A549 (cell line): ENCODE results near the gene WASF3. TPM values are rescaled to one million over a fixed set of nuclear protein-coding genes. Genes with fewer than 3 reads are reported as not detected.

ENCODE experiments used
- ATAC-seq, 2 experiments: fragments of 200-7000 bp in 1 of 2; fragments of >200 bp in 1 of 2; cut with Nextera tagmentation in 1 of 2; cut with Tn5 transposase in 1 of 2; 3 replicates each; pipeline versions ENCODE4 v1.8.0 to v1.9.1; 2018 to 2020; ENCODE audit warnings: mild to moderate bottlenecking in 1 of 2, moderate library complexity in 1 of 2
- CTCF ChIA-PET: fragments of 300-600 bp; sonication (Branson Sonifier 250); formaldehyde crosslinking; extraction: SDS; loops from one replicate; lab custom pipeline; 2021; ENCODE audit warnings: antibody characterized with exemption, inconsistent platforms; lab: Yijun Ruan, JAX
- POLR2A ChIA-PET: fragments of 350-600 bp; formaldehyde crosslinking; extraction: SDS; loops from one replicate; lab custom pipeline; 2021; ENCODE audit warnings: antibody characterized with exemption, inconsistent platforms; lab: Yijun Ruan, JAX
- DNase-seq, 2 experiments: peaks; one replicate each; pipeline versions ENCODE4 v3.0.0 to v3.0.0-alpha.2; 2011 to 2016; ENCODE audit warnings: low read depth in 1 of 2, low spot score in 1 of 2
- FAIRE-seq: peaks from 2 replicates; lab custom pipeline; 2011; peaks lifted over from hg19 to GRCh38; lab: Jason Lieb, UNC
- H3K27ac ChIP-seq, 2 experiments: fragments of >200 bp; sonication (Bioruptor Twin); formaldehyde crosslinking; 3 replicates each; pipeline ENCODE4 v1.5.1; 2016 to 2017
- H3K4me1 ChIP-seq: fragments of >200 bp; sonication (Bioruptor Twin); formaldehyde crosslinking; 3 replicates; pipeline ENCODE4 v1.6.1; 2016
- H3K4me2 ChIP-seq: fragments of >200 bp; sonication (Bioruptor Twin); formaldehyde crosslinking; 3 replicates; pipeline ENCODE4 v1.6.1; 2016
- H3K4me3 ChIP-seq: fragments of >200 bp; sonication (Bioruptor Twin); formaldehyde crosslinking; 3 replicates; pipeline ENCODE4 v1.5.1; 2016
- H3K9me3 ChIP-seq: fragments of >200 bp; sonication (Bioruptor Twin); formaldehyde crosslinking; 3 replicates; pipeline ENCODE4 v1.6.1; 2016
- BHLHE40 ChIP-seq: IDR thresholded peaks from 2 replicates; pipeline ENCODE4 v1.6.1; 2012; ENCODE audit warnings: low read depth, low read length, inconsistent platforms
- CBX2 ChIP-seq: fragments of 200-600 bp; sonication (generic); IDR thresholded peaks from 2 replicates; pipeline ENCODE4 v1.6.1; 2016; ENCODE audit warnings: low read depth, mild to moderate bottlenecking, borderline replicate concordance
- CHD2 ChIP-seq: fragments of 150-350 bp; IDR thresholded peaks from 2 replicates; pipeline ENCODE4 v1.6.1; 2014; ENCODE audit warnings: low read length; ENCODE audit not compliant: partially characterized antibody
- EHF ChIP-seq: fragments of 250-450 bp; sonication (Bioruptor Pico); IDR thresholded peaks from 2 replicates; pipeline ENCODE4 v1.5.0; 2020; ENCODE audit warnings: mild to moderate bottlenecking
- EHMT2 ChIP-seq: fragments of 200-600 bp; sonication (generic); IDR thresholded peaks from 2 replicates; pipeline ENCODE4 v1.6.1; 2016; ENCODE audit warnings: antibody characterized with exemption, low read depth, mild to moderate bottlenecking, moderate library complexity
- EP300 ChIP-seq, 2 experiments: fragments of >200 bp; sonication (Bioruptor Twin); formaldehyde crosslinking; IDR thresholded peaks; 2 replicates in 1 of 2; 3 replicates in 1 of 2; pipeline ENCODE4 v1.6.1; 2016 to 2017
- FOSB ChIP-seq: fragments of 250-450 bp; sonication (Bioruptor Pico); IDR thresholded peaks from 2 replicates; pipeline ENCODE4 v1.5.0; 2020; ENCODE audit warnings: mild to moderate bottlenecking, moderate library complexity
- GATA3 ChIP-seq: IDR thresholded peaks from 2 replicates; pipeline ENCODE4 v1.6.1; 2012; ENCODE audit warnings: borderline replicate concordance
- HDAC2 ChIP-seq: fragments of 200-600 bp; sonication (generic); IDR thresholded peaks from 2 replicates; pipeline ENCODE4 v1.6.1; 2016
- HEYL ChIP-seq: fragments of 250-450 bp; sonication (Bioruptor Pico); IDR thresholded peaks from 2 replicates; pipeline ENCODE4 v1.8.0; 2021; ENCODE audit warnings: mild to moderate bottlenecking, moderate library complexity
- HMGXB4 ChIP-seq: fragments of 250-450 bp; sonication (Bioruptor Pico); IDR thresholded peaks from 2 replicates; pipeline ENCODE4 v1.5.0; 2021; ENCODE audit warnings: mild to moderate bottlenecking, moderate library complexity, borderline replicate concordance
- HOXA7 ChIP-seq: fragments of 250-450 bp; sonication (Bioruptor Pico); IDR thresholded peaks from 2 replicates; pipeline ENCODE4 v1.5.0; 2020; ENCODE audit warnings: mild to moderate bottlenecking, moderate library complexity
- HOXB5 ChIP-seq: fragments of 250-450 bp; sonication (Bioruptor Pico); IDR thresholded peaks from 2 replicates; pipeline ENCODE4 v1.5.0; 2020; ENCODE audit warnings: mild to moderate bottlenecking, moderate library complexity
- KDM1A ChIP-seq: fragments of 200-600 bp; sonication (generic); IDR thresholded peaks from 2 replicates; pipeline ENCODE4 v1.6.1; 2016; ENCODE audit warnings: low read depth, mild to moderate bottlenecking
- KDM5A ChIP-seq: fragments of 200-600 bp; sonication (generic); IDR thresholded peaks from 2 replicates; pipeline ENCODE4 v1.6.1; 2016; ENCODE audit warnings: antibody characterized with exemption, mild to moderate bottlenecking
- MAX ChIP-seq: IDR thresholded peaks from 2 replicates; pipeline ENCODE4 v1.6.1; 2012
- PBX3 ChIP-seq: IDR thresholded peaks from 2 replicates; pipeline ENCODE4 v1.6.1; 2012
- POLR2A ChIP-seq: IDR thresholded peaks from 2 replicates; pipeline ENCODE4 v1.6.1; 2012; ENCODE audit warnings: mild to moderate bottlenecking, low read length
- RARB ChIP-seq: fragments of 250-450 bp; sonication (Bioruptor Pico); IDR thresholded peaks from 2 replicates; pipeline ENCODE4 v1.8.0; 2021; ENCODE audit warnings: mild to moderate bottlenecking, moderate library complexity
- RFX5 ChIP-seq: fragments of 450-650 bp; IDR thresholded peaks from 2 replicates; pipeline ENCODE4 v1.7.1; 2014; ENCODE audit warnings: antibody characterized with exemption, mild to moderate bottlenecking, moderate library complexity
- SREBF2 ChIP-seq: fragments of 450-650 bp; IDR thresholded peaks from 2 replicates; pipeline ENCODE4 v1.6.1; 2014; ENCODE audit warnings: mild to moderate bottlenecking, moderate library complexity
- TP53 ChIP-seq: fragments of 250-450 bp; sonication (Bioruptor Pico); IDR thresholded peaks from 2 replicates; pipeline ENCODE4 v1.5.0; 2021; ENCODE audit warnings: mild to moderate bottlenecking, moderate library complexity
- ZFP36 ChIP-seq: fragments of 450-650 bp; IDR thresholded peaks from 2 replicates; pipeline ENCODE4 v1.6.1; 2014; ENCODE audit warnings: borderline replicate concordance; ENCODE audit not compliant: partially characterized antibody
- WGBS: methylation state at CpG from one replicate; pipeline ENCODE4 v1.1.6; 2017; ENCODE audit errors: missing lambda C conversion rate; 5-methylcytosine and 5-hydroxymethylcytosine counted together
- polyA plus RNA-seq, 4 experiments: library from polyadenylated mRNA; depleted of rRNA in 3 of 4; stranded (reverse); fragments of >200 nt; fragmentation: RNase III in 1 of 4; extraction: RNeasy Plus Mini Kit Qiagen cat#74134 plus additional on column Dnase treatment in 1 of 4; gene quantifications; 2 replicates in 3 of 4; 3 replicates in 1 of 4; pipeline ENCODE4 v1.2.3, GENCODE V29; 2011 to 2017
- TF ChIP-seq, protein P1 (sequence below): fragments of >200 bp; sonication (Bioruptor Twin); formaldehyde crosslinking; IDR thresholded peaks from 2 replicates; pipeline ENCODE4 v1.6.1; 2016

WASF3 gene
- polyA plus RNA-seq, 2 of the 4 experiments (the other 2 are of a cell fraction): 0.09 to 0.56 TPM

DNA sequence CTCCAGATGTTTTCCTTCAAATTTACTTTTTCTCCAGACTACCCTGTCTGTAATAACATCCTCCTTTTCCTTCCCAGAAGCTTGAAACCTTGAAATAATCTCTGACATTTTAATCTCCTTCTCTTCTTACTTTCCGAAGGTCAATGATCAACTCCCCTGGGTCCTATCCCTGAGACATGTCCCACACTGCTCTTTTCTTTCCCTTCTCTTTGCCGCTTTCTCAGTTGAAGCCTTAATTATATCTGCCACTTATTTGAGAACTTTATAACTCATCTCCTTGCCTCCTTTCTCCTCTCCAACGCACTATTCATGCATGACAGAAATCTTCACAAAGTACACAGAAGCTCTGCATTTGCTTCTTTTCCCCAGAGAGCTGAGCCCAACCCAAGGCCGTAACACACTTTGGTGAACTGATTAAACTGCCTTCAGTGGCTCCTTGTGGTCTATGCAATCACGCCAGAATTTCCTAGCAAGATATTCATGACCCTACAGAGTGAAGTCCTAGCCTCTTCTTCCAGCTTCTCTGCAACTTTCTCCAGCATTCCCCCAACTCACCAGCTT, 9.2 kb upstream of the WASF3 start:
- no peak for TF ChIP-seq TP53 (CRISPR knock-in tag)
- TF ChIP-seq, protein P1, sequence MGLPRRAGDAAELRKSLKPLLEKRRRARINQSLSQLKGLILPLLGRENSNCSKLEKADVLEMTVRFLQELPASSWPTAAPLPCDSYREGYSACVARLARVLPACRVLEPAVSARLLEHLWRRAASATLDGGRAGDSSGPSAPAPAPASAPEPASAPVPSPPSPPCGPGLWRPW: no peak
- no peak for TF ChIP-seq HEYL
- TF ChIP-seq KDM1A: no peak
- TF ChIP-seq RARB (CRISPR knock-in tag): no peak
- TF ChIP-seq BHLHE40: no peak
- no peak for TF ChIP-seq GATA3
- no peak for TF ChIP-seq HMGXB4 (CRISPR knock-in tag)
- no peak for TF ChIP-seq POLR2A
- TF ChIP-seq PBX3: no peak
- Histone ChIP-seq H3K9me3 (no peaks in the 10 kb centered on the region), H3K4me3 (no peak overlapping the region), H3K4me2 (no peak overlapping the region), H3K27ac (no peak overlapping the region), H3K4me1 (no peaks in the 10 kb centered on the region)
- WGBS: 19% methylated on average over 5 of the region's 5 CpGs
- DNase-seq (no peak), FAIRE-seq (no peak), ATAC-seq (no peak)
- ChIA-PET CTCF (no interaction called here), POLR2A (no interaction called here)

GRCh38 chr13:26549713-26550112, 7.8 kb upstream of the WASF3 start:
- H3K27ac ChIP-seq: no peak overlapping the region
- H3K9me3 ChIP-seq: no peaks in the 10 kb centered on the region
- DNase-seq: no peak
- TF ChIP-seq KDM5A: no peak
- TF ChIP-seq GATA3: no peak
- no peak for TF ChIP-seq EHF (CRISPR knock-in tag)
- TF ChIP-seq MAX: no peak
- TF ChIP-seq RFX5: no peak
- TF ChIP-seq EHMT2: no peak
- TF ChIP-seq ZFP36: no peak
- TF ChIP-seq KDM1A: no peak
- no peak for TF ChIP-seq HDAC2
- TF ChIP-seq FOSB (CRISPR knock-in tag): no peak
- no peak for TF ChIP-seq CHD2
- TF ChIP-seq HOXA7 (CRISPR knock-in tag): no peak
- no peak for TF ChIP-seq CBX2
- no peak for TF ChIP-seq HOXB5
- TF ChIP-seq EP300 (IDR thresholded peaks at IDR 0.05): no peak
- TF ChIP-seq TP53 (CRISPR knock-in tag): no peak
- no peak for TF ChIP-seq SREBF2
- no peak for TF ChIP-seq HEYL
- TF ChIP-seq, all 56 proteins: peak for 0
- ATAC-seq (no peak), FAIRE-seq (no peak)
- Histone ChIP-seq H3K4me3 (no peak overlapping the region), H3K4me2 (no peak overlapping the region), H3K4me1 (no peaks in the 10 kb centered on the region)
- CTCF ChIA-PET: no interaction called here
- POLR2A ChIA-PET: no interaction called here
- WGBS: 0% methylated on average over 1 of the region's 1 CpG
